Endothelial cell (in vitro differentiated cells): ENCODE measurements around the gene RALGAPB. TPM values are rescaled to one million over a fixed set of nuclear protein-coding genes. Genes with fewer than 3 reads are reported as not detected.
"Not testable (repeated sequence)": the region's sequence is repeated elsewhere in the genome, so short reads cannot be mapped to it uniquely, and the experiment has no call there.

Experiments
- DNase-seq: peaks from one replicate; pipeline ENCODE4 v3.0.0; 2021; ENCODE audit warnings: low spot score
- H3K27ac Mint-ChIP-seq: one replicate; pipeline ENCODE4 v1.8.0; 2021; ENCODE audit warnings: mixed read lengths, inconsistent platforms; ENCODE audit not compliant: unreplicated experiment
- H3K27me3 Mint-ChIP-seq: one replicate; pipeline ENCODE4 v1.8.0; 2021; ENCODE audit warnings: mild to moderate bottlenecking, moderate library complexity, mixed read lengths, inconsistent platforms; ENCODE audit not compliant: unreplicated experiment
- H3K36me3 Mint-ChIP-seq: one replicate; pipeline ENCODE4 v1.8.0; 2021; ENCODE audit warnings: mild to moderate bottlenecking, low read depth, mixed read lengths, inconsistent platforms; ENCODE audit not compliant: unreplicated experiment
- H3K4me1 Mint-ChIP-seq: one replicate; pipeline ENCODE4 v1.8.0; 2021; ENCODE audit warnings: mild to moderate bottlenecking, mixed read lengths, inconsistent platforms; ENCODE audit not compliant: unreplicated experiment
- H3K4me3 Mint-ChIP-seq: one replicate; pipeline ENCODE4 v1.8.0; 2021; ENCODE audit warnings: mild to moderate bottlenecking, mixed read lengths, inconsistent platforms; ENCODE audit not compliant: unreplicated experiment
- H3K9me3 Mint-ChIP-seq: one replicate; pipeline ENCODE4 v1.8.0; 2021; ENCODE audit warnings: mixed read lengths, inconsistent platforms; ENCODE audit not compliant: unreplicated experiment
- CTCF ChIP-seq: fragments of 200-600 bp; sonication (generic); IDR thresholded peaks from one replicate; pipeline ENCODE4 v1.5.0; 2021; ENCODE audit warnings: antibody characterized with exemption; ENCODE audit not compliant: unreplicated experiment
- total RNA-seq: library from RNA; stranded (reverse); fragmentation: NEBNext Ultra II Directional; extraction: Animal tissue kit (Norgen Biotek cat#: 25700); gene quantifications from one replicate; pipeline ENCODE4 v1.2.1, GENCODE V29; 2021; ENCODE audit not compliant: unreplicated experiment

The RALGAPB gene
- total RNA-seq, 1 donor from 2014 or later = 46.0 TPM

- no peak overlapping the region for H3K4me3 Mint-ChIP-seq
- DNase-seq = no peak
- peaks cover 4% of the 10 kb centered on the region for H3K4me1 Mint-ChIP-seq
- H3K27me3 Mint-ChIP-seq = peaks cover 4% of the 10 kb centered on the region
- peaks cover 62% of the 10 kb centered on the region for H3K36me3 Mint-ChIP-seq
- TF ChIP-seq CTCF = no peak
- H3K9me3 Mint-ChIP-seq = no peaks in the 10 kb centered on the region
- H3K27ac Mint-ChIP-seq = no peak overlapping the region
Measured at GRCh38 chr20:38427655-38428023, 45.0 kb upstream of the RALGAPB start.

GRCh38 chr20:38428800-38429199, 43.8 kb upstream of the RALGAPB start:
- no peak for DNase-seq
- H3K4me3 Mint-ChIP-seq = peak overlapping the region; percentile 62
- no peak for TF ChIP-seq CTCF
- peaks cover 4% of the 10 kb centered on the region for H3K27me3 Mint-ChIP-seq
- H3K9me3 Mint-ChIP-seq = no peaks in the 10 kb centered on the region
- peaks cover 10% of the 10 kb centered on the region for H3K4me1 Mint-ChIP-seq
- peaks cover 57% of the 10 kb centered on the region for H3K36me3 Mint-ChIP-seq
- H3K27ac Mint-ChIP-seq = no peak overlapping the region

GRCh38 chr20:38429301-38429700, 43.3 kb upstream of the RALGAPB start:
- Mint-ChIP-seq H3K4me3 (peak overlapping the region; percentile 62), H3K4me1 (peaks cover 15% of the 10 kb centered on the region), H3K36me3 (peaks cover 56% of the 10 kb centered on the region), H3K27me3 (peaks cover 4% of the 10 kb centered on the region), H3K9me3 (no peaks in the 10 kb centered on the region), H3K27ac (no peak overlapping the region)
- no peak for DNase-seq
- no peak for TF ChIP-seq CTCF

- Mint-ChIP-seq H3K27ac (no peak overlapping the region), H3K4me1 (peaks cover 17% of the 10 kb centered on the region), H3K9me3 (no peaks in the 10 kb centered on the region), H3K27me3 (peaks cover 4% of the 10 kb centered on the region), H3K36me3 (peaks cover 53% of the 10 kb centered on the region), H3K4me3 (no peak overlapping the region)
- no peak for TF ChIP-seq CTCF
- DNase-seq = no peak
Measured at GRCh38 chr20:38430679-38431325, 41.8 kb upstream of the RALGAPB start.

- Mint-ChIP-seq H3K36me3 (peaks cover 42% of the 10 kb centered on the region), H3K4me3 (peak overlapping the region; percentile 58), H3K9me3 (no peaks in the 10 kb centered on the region), H3K27me3 (peaks cover 4% of the 10 kb centered on the region), H3K27ac (no peak overlapping the region), H3K4me1 (peaks cover 20% of the 10 kb centered on the region)
- DNase-seq = no peak
- no peak for TF ChIP-seq CTCF
Measured at GRCh38 chr20:38432292-38432691, 40.4 kb upstream of the RALGAPB start.

- Mint-ChIP-seq H3K4me3 (peak overlapping the region; percentile 96), H3K4me1 (peaks cover 20% of the 10 kb centered on the region), H3K36me3 (peaks cover 36% of the 10 kb centered on the region)
- not testable (repeated sequence) for DNase-seq, H3K27me3 Mint-ChIP-seq, H3K9me3 Mint-ChIP-seq, H3K27ac Mint-ChIP-seq
Measured at GRCh38 chr20:38432870-38433269, 39.8 kb upstream of the RALGAPB start.
